LoVo (cell line): Measurements from ENCODE around the gene CACNA1S.

ENCODE experiments used
- DNase-seq: peaks from one replicate; pipeline ENCODE4 v3.0.0-alpha.2; 2016; ENCODE audit warnings: low spot score

The CACNA1S gene

GRCh38 chr1:201116091-201116490 lies 3.9 kb upstream of the CACNA1S start:
- DNase-seq: no peak

- DNase-seq: no peak
Observed at GRCh38 chr1:201115390-201115937, 3.2 kb upstream of the CACNA1S start.

GRCh38 chr1:201114245-201115131 lies 2.3 kb upstream of the CACNA1S start:
- peak; percentile 93 for DNase-seq

GRCh38 chr1:201113451-201114244 lies 1.4 kb upstream of the CACNA1S start:
- no peak for DNase-seq

GRCh38 chr1:201112926-201113325 lies 700 bp upstream of the CACNA1S start:
- DNase-seq: no peak

GRCh38 chr1:201111672-201112071 lies 554 bp downstream of the CACNA1S start:
- no peak for DNase-seq

- DNase-seq: no peak
Observed at GRCh38 chr1:201111156-201111555, 1.1 kb downstream of the CACNA1S start.

GRCh38 chr1:201110616-201111015 lies 1.6 kb downstream of the CACNA1S start:
- DNase-seq: no peak

- no peak for DNase-seq
Observed at GRCh38 chr1:201110138-201110537, 2.1 kb downstream of the CACNA1S start.

- DNase-seq: no peak
Observed at GRCh38 chr1:201109651-201110050, 2.6 kb downstream of the CACNA1S start.

- DNase-seq: no peak
Observed at GRCh38 chr1:201108614-201109013, 3.6 kb downstream of the CACNA1S start.

- no peak for DNase-seq
Observed at GRCh38 chr1:201105688-201106087, 6.5 kb downstream of the CACNA1S start.

GRCh38 chr1:201104141-201104540 lies 8.1 kb downstream of the CACNA1S start:
- DNase-seq: no peak

GRCh38 chr1:201103666-201104065 lies 8.6 kb downstream of the CACNA1S start:
- no peak for DNase-seq

GRCh38 chr1:201100169-201100930 lies 11.9 kb downstream of the CACNA1S start:
- DNase-seq: no peak

- no peak for DNase-seq
Observed at GRCh38 chr1:201098992-201099677, 13.1 kb downstream of the CACNA1S start.

GRCh38 chr1:201096977-201097856 lies 15.0 kb downstream of the CACNA1S start:
- no peak for DNase-seq

- DNase-seq: no peak
Observed at GRCh38 chr1:201096041-201096461, 16.2 kb downstream of the CACNA1S start.

- no peak for DNase-seq
Observed at GRCh38 chr1:201095581-201095980, 16.6 kb downstream of the CACNA1S start.

GRCh38 chr1:201094832-201095231 lies 17.4 kb downstream of the CACNA1S start:
- DNase-seq: no peak
